ENCODE measurements around the gene MOV10L1.
"Not testable (repeated sequence)": the region's sequence is repeated elsewhere in the genome, so short reads cannot be mapped to it uniquely, and the experiment has no call there.

MOV10L1 gene

GRCh38 chr22:50078761-50079160 lies 11.0 kb upstream of the MOV10L1 start:
- DNase-seq: no peak

GRCh38 chr22:50080077-50080465 lies 9.7 kb upstream of the MOV10L1 start:
- no peak for DNase-seq

GRCh38 chr22:50081426-50082196 lies 8.2 kb upstream of the MOV10L1 start:
- DNase-seq: no peak

DNA sequence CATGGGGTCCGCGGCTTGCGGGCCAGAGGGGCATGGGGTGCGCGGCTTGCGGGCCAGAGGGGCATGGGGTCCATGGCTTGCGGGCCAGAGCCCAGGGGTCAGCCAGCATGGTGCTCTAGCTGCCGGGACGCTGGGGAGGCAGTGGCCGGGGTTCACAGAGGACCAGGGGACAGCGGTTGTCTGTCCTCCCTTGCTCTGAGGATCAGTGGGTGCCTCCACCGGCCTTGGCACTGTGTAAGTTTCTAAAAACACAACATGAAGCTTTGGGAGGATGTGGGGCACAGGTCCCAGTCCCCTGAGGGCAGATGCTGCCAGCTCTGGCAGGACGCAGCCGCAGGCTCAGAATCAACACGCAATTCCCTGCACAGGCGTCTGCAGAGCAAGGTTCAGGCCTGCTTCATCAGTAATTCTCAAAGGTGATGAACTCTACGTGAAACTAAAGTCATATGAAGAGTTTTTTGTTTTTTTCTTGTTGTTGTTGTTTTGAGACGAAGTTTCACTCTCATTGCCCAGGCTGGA lies 7.5 kb upstream of the MOV10L1 start:
- no peak for DNase-seq

DNA sequence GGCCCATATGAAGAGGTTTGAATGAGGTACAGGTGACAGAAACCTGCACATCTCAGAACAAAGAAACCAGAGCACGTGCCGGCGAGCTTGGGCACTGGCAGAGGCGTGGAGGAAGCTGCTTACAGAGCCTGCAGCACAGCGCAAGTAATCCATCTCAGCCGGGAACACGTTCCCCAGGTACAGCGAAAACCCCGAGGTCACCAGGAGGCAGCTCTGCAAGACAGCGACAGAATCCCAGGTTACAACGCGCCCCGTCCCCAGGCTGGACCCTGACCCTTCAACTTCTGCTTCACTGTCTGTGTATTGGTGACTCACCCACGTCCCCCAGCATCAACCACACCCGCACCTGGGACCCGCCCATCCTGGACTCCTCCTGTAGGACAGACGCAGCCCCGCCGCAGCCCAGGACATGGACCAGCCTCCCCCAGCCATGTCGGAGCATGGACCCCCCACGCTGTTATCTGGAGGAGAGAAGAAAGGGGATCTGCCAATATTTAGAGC lies 6.8 kb upstream of the MOV10L1 start:
- DNase-seq: no peak

- no peak for DNase-seq
Observed at GRCh38 chr22:50083462-50084079, 6.2 kb upstream of the MOV10L1 start.

- no peak for DNase-seq
Observed at GRCh38 chr22:50084080-50084477, 5.7 kb upstream of the MOV10L1 start.

- DNase-seq: no peak
Observed at GRCh38 chr22:50084614-50085021, 5.2 kb upstream of the MOV10L1 start.

DNA sequence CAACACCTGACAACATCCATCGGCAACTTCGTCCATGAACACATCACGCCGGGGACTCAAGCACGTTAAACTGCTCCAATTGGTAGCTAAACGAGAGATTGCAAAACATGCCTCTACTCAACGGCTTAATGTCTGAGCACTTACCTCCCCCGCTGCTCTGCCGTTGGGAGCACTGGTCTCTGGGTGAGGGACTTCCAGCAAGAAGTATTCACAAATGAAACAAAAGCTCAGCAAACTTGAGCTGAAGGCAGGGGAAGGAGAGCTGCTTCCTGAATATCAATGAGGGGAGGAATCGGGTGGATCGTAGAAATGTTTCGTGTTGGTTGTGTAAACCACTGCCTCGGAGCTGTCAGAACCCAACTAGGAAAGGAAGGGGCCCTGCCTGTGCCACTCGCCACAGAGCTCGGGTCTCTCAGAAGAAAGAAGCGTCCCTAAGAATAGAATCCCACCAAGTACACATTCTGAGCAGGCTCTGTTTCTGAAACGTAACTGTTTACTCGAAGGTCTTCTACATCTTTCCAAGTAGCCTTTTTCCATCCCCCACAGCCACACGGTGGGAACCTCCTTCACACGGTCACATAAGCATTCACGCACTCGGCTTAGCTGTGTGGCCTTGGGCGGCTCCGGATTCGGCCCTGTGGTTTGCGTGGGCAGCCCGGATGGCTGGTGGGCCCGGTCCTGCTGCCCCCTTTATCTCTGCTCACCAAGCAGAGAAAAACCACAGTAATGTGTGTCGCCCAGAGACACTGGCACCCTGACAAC lies 4.4 kb upstream of the MOV10L1 start, which contains the start of gene MLC1:
Gene MLC1, minus strand, starts transcription at position 216 of the 762 bp plus-strand sequence. CDS start 524 bp downstream, outside the sequence.
- DNase-seq: no peak

GRCh38 chr22:50086526-50086925 lies 3.3 kb upstream of the MOV10L1 start:
- no peak for DNase-seq

- DNase-seq: not testable (repeated sequence)
Observed at GRCh38 chr22:50086975-50087374, 2.8 kb upstream of the MOV10L1 start.

DNA sequence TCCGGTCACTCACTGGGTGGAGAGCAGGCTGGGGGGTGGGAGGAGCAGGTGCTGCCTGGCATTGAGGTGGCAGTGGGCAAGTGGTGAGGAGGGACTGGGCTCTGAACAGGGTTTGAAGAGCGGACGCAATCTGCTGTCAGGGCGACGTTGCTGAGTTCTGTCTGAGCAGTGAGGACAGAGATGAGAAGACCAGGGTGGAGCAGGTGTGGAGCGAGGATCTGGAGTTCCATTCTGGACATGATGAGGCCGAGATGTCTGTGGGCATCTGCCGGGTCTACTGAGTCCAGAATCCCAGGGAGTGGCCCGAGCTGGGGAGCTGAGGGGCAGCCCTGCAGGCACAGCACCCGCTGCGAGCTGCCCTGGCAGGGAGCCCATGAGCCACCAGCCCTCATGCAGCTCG lies 2.2 kb upstream of the MOV10L1 start:
- DNase-seq: no peak

DNA sequence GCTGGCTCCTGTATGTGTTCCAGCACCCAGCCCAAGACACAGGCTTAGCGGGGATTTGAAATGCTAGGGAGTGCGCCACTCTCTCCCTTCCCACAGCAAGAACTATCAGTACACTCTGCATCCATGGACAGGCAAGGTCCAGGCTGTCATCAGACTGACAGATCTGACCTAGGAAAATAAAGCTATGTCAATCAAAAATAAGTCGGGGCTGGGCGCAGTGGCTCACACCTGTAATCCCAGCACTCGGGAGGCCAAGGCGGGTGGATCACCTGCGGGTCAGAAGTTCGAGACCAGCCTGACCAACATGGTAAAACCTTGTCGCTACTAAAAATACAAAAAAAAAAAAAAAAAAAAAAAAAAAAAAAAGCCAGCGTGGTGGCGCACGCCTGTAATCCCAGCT lies 1.7 kb upstream of the MOV10L1 start:
- DNase-seq: no peak

DNA sequence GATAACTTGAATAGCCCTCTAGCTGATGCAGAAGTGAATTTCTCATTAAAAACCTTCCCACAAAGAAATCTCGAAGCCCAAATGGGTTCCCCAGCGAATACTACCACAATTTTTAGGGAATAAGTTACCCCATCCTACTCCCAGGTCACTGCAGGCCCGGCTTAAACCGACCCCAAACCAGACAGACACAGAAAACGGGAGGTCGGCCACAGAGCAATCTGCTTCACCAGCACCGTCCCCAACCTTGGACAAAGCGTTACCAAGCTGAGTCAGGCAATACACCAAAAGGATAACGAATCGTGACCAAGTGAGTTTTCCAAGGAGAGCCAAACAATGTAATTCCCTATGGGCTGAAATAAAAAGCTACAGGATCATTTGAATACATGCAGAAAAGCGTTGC lies 575 bp upstream of the MOV10L1 start:
- DNase-seq: no peak

DNA sequence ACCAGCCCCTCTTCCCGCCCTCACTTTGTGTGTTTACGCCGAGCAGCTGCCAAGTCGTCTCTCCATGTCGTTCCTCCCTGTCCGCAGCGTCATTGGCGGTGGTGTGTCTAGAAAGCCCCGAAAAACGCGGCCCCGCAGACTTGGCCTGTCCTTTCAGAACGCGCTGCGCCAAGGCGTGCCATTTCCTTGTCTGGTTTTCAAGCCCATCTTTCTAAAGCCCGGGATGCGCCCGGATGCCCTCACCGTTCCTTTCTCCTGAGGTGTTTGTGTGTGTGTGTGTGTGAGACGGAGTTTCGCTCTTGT lies 557 bp downstream of the MOV10L1 start:
- DNase-seq: no peak

DNA sequence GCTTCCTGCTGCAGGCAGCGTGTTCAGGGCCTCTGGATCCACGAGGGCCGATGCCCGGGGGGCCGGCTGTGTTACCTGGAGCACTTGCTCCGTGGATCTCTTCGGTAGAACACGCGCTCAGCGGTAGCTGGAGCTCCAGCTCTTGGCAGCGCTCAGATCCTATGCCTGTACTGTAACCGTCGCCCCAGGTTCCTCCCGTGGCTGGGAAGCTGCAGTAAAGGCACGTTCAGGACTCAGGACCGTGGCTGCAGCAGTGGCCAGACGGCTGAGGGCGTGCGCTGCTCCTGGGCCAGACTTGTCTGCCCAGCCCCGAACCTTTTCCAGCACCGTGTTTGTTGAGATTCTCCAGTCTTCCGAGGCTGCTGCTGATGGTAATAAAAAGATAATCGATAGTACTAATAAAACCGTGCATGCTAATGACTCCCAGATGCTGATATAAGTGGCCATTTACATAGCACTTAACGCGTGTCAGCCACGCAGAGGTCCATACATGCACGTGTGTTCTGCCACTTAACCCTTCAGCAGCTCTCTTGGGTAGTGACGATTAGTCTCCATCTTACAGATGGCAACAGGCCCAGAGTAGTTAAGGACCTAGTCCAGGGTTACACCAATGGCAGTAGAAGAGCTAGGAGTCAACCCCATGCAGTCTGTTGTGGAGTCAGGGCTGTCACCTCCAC lies 1.4 kb downstream of the MOV10L1 start:
- no peak for DNase-seq

DNA sequence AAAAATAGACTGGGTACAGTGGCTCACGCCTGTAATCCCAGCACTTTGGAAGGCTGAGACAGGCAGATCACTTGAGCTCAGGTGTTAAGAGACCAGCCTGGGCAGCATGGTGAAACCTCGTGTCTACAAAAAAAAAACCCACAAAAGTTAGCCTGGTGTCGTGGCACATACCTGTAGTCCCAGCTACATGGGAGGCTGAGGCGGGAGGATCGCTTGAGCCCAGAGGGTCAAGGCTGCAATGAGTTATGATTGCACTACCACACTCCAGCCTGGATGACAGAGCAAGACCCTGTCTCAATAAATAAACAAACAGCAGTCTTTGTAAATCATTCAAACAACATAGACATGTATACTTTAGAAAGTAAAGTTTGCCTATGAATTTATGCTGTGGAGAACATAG lies 2.5 kb downstream of the MOV10L1 start:
- no peak for DNase-seq

DNA sequence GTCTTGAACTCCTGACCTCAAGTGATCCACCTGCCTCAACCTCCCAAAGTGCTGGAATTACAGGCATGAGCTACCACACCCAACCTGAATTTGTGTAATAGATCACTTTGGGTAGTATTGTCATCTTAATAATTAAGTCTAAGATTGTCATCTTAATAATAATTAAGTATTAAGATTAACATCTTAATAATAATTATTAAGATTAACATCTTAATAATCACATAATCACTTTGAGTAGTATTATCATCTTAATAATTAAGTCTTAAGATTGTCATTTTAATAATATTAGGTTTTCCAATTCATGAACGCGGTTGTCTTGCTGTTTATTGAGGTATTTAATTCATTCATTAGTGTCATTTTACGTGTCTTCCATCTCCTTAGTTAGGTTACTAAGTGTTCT lies 8.2 kb downstream of the MOV10L1 start:
- no peak for DNase-seq

- DNase-seq: no peak
Observed at GRCh38 chr22:50101870-50102565, 12.2 kb downstream of the MOV10L1 start.

- DNase-seq: no peak
Observed at GRCh38 chr22:50102946-50103345, 13.1 kb downstream of the MOV10L1 start.

- no peak for DNase-seq
Observed at GRCh38 chr22:50104141-50104544, 14.3 kb downstream of the MOV10L1 start.
